HG02610 (cell line): Measurements from ENCODE around the gene IRGQ.
"Not testable (repeated sequence)": the region's sequence is repeated elsewhere in the genome, so short reads cannot be mapped to it uniquely, and the experiment has no call there.

Experiments used
- ATAC-seq: cut with Tn5 transposase; IDR thresholded peaks from one replicate; pipeline ENCODE4 v1.9.1; 2021; ENCODE audit warnings: mild to moderate bottlenecking, moderate library complexity; ENCODE audit not compliant: unreplicated experiment

Gene IRGQ

GRCh38 chr19:43574424-43575155, 21.3 kb downstream of the IRGQ start:
- no peak for ATAC-seq

GRCh38 chr19:43572171-43572588, 23.8 kb downstream of the IRGQ start:
- ATAC-seq, result no peak

- ATAC-seq, result no peak
Observed at GRCh38 chr19:43570174-43570791, 25.7 kb downstream of the IRGQ start.

- no peak for ATAC-seq
Observed at GRCh38 chr19:43569657-43570056, 26.3 kb downstream of the IRGQ start.

- no peak for ATAC-seq
Observed at GRCh38 chr19:43564800-43565199, 31.1 kb downstream of the IRGQ start.

GRCh38 chr19:43563816-43564457, 32.0 kb downstream of the IRGQ start:
- ATAC-seq, result no peak

GRCh38 chr19:43562698-43563241, 33.2 kb downstream of the IRGQ start:
- peak; percentile 72 for ATAC-seq

GRCh38 chr19:43562226-43562697, 33.7 kb downstream of the IRGQ start:
- ATAC-seq, result no peak

GRCh38 chr19:43561139-43561970, 34.6 kb downstream of the IRGQ start:
- no peak for ATAC-seq

- no peak for ATAC-seq
Observed at GRCh38 chr19:43560687-43561086, 35.2 kb downstream of the IRGQ start.

- peak; percentile 57 for ATAC-seq
Observed at GRCh38 chr19:43555185-43555770, 40.7 kb downstream of the IRGQ start.

- ATAC-seq, result no peak
Observed at GRCh38 chr19:43554317-43554895, 41.5 kb downstream of the IRGQ start.

- ATAC-seq, result no peak
Observed at GRCh38 chr19:43553656-43554055, 42.3 kb downstream of the IRGQ start.

- no peak for ATAC-seq
Observed at GRCh38 chr19:43552616-43553015, 43.3 kb downstream of the IRGQ start.

GRCh38 chr19:43552198-43552450, 43.8 kb downstream of the IRGQ start:
- ATAC-seq, result no peak

- no peak for ATAC-seq
Observed at GRCh38 chr19:43551399-43552197, 44.3 kb downstream of the IRGQ start.

- no peak for ATAC-seq
Observed at GRCh38 chr19:43548706-43549105, 47.2 kb downstream of the IRGQ start.

- ATAC-seq, result not testable (repeated sequence)
Observed at GRCh38 chr19:43547926-43548325, 48.0 kb downstream of the IRGQ start.

- no peak for ATAC-seq
Observed at GRCh38 chr19:43546581-43546980, 49.4 kb downstream of the IRGQ start.

GRCh38 chr19:43545981-43546380, 50.0 kb downstream of the IRGQ start:
- no peak for ATAC-seq
